Skeletal muscle tissue (tissue), 4 donors: ENCODE measurements around the gene MUC2. TPM values are rescaled to one million over a fixed set of nuclear protein-coding genes. Genes with fewer than 3 reads are reported as not detected.
A peak's percentile ranks its signal among the peaks of the same experiment; 100 is the strongest.

Experiments used
- H3K27ac ChIP-seq: one replicate; pipeline ENCODE4 v1.7.0; 2013; ENCODE audit warnings: mild to moderate bottlenecking, low read depth, low read length, inconsistent platforms
- H3K27me3 ChIP-seq, 3 donors: one replicate each; pipeline ENCODE4 v1.7.0; 2013; ENCODE audit warnings: low read length in 3 of 3; ENCODE audit not compliant: control insufficient read depth in 3 of 3, insufficient read depth in 3 of 3
- H3K36me3 ChIP-seq, 3 donors: one replicate each; pipeline ENCODE4 v1.7.0; 2013; ENCODE audit warnings: low read length in 3 of 3; ENCODE audit not compliant: control insufficient read depth in 3 of 3, insufficient read depth in 3 of 3
- H3K4me1 ChIP-seq, 3 donors: one replicate each; pipeline ENCODE4 v1.7.0; 2013; ENCODE audit warnings: low read length in 3 of 3, mild to moderate bottlenecking in 3 of 3; ENCODE audit not compliant: control insufficient read depth in 3 of 3, insufficient read depth in 3 of 3
- H3K4me3 ChIP-seq, 3 donors: one replicate each; pipeline ENCODE4 v1.7.0; 2013; ENCODE audit warnings: low read length in 3 of 3
- H3K9ac ChIP-seq, 3 donors: one replicate each; pipeline ENCODE4 v1.7.0; 2013; ENCODE audit warnings: low read length in 3 of 3, mild to moderate bottlenecking in 3 of 3, moderate library complexity in 2 of 3, low read depth in 1 of 3
- H3K9me3 ChIP-seq, 3 donors: one replicate each; pipeline ENCODE4 v1.7.0; 2013; ENCODE audit warnings: low read length in 3 of 3; ENCODE audit not compliant: control insufficient read depth in 3 of 3
- total RNA-seq: library from RNA; depleted of rRNA; stranded (reverse); fragments of >200 nt; gene quantifications from one replicate; pipeline ENCODE4 v1.2.3, GENCODE V29; 2014
- donor health status: Osteomylitis.

MUC2 gene
- total RNA-seq, 1 donor from 2014 or later = not detected

- Histone ChIP-seq H3K36me3 (no peaks in the 10 kb centered on the region), H3K4me1 (peaks cover 13 to 15% (median 15%) of the 10 kb centered on the region in 3 donors), H3K27me3 (peaks cover 0 to 20% (median 5%) of the 10 kb centered on the region in 3 donors), H3K9me3 (no peaks in the 10 kb centered on the region), H3K9ac (no peak overlapping the region), H3K4me3 (no peak overlapping the region), H3K27ac (no peak overlapping the region)
These were observed 2.4 kb upstream of the MUC2 start for GRCh38 chr11:1072116-1072820.

GRCh38 chr11:1072821-1073231 lies 1.8 kb upstream of the MUC2 start:
- H3K27ac ChIP-seq = no peak overlapping the region

GRCh38 chr11:1073261-1073724 lies 1.4 kb upstream of the MUC2 start:
- no peak overlapping the region for H3K27ac ChIP-seq
- H3K4me1 ChIP-seq = peaks cover 13 to 15% (median 15%) of the 10 kb centered on the region in 3 donors
- H3K9ac ChIP-seq = peak overlapping the region in 1 of 3 donors; percentile 45
- peaks cover 0 to 20% (median 5%) of the 10 kb centered on the region in 3 donors for H3K27me3 ChIP-seq
- no peaks in the 10 kb centered on the region for H3K9me3 ChIP-seq
- H3K4me3 ChIP-seq = no peak overlapping the region
- H3K36me3 ChIP-seq = no peaks in the 10 kb centered on the region

More at GRCh38 chr11:1072821-1073231, 1.8 kb upstream of the MUC2 start:
- peaks cover 0 to 20% (median 5%) of the 10 kb centered on the region in 3 donors for H3K27me3 ChIP-seq
- H3K4me3 ChIP-seq = no peak overlapping the region
- no peaks in the 10 kb centered on the region for H3K36me3 ChIP-seq
- no peaks in the 10 kb centered on the region for H3K9me3 ChIP-seq
- peaks cover 13 to 15% (median 15%) of the 10 kb centered on the region in 3 donors for H3K4me1 ChIP-seq
- H3K9ac ChIP-seq = peak overlapping the region in 1 of 3 donors; percentile 45

- Histone ChIP-seq H3K4me3 (no peak overlapping the region), H3K9me3 (no peaks in the 10 kb centered on the region), H3K4me1 (peaks cover 13 to 15% (median 15%) of the 10 kb centered on the region in 3 donors), H3K36me3 (no peaks in the 10 kb centered on the region), H3K27ac (no peak overlapping the region), H3K27me3 (peaks cover 0 to 20% (median 5%) of the 10 kb centered on the region in 3 donors), H3K9ac (no peak overlapping the region)
These were observed 827 bp upstream of the MUC2 start for GRCh38 chr11:1073851-1074243.

- Histone ChIP-seq H3K27me3 (peaks cover 0 to 20% (median 5%) of the 10 kb centered on the region in 3 donors), H3K4me3 (no peak overlapping the region), H3K4me1 (peaks cover 13 to 15% (median 15%) of the 10 kb centered on the region in 3 donors)
These were observed 752 bp downstream of the MUC2 start for GRCh38 chr11:1075341-1075911.

GRCh38 chr11:1076061-1076665 lies 1.5 kb downstream of the MUC2 start:
- Histone ChIP-seq H3K27me3 (peaks cover 0 to 17% (median 0%) of the 10 kb centered on the region in 3 donors), H3K9me3 (no peaks in the 10 kb centered on the region), H3K36me3 (no peaks in the 10 kb centered on the region), H3K27ac (no peak overlapping the region), H3K4me3 (no peak overlapping the region), H3K9ac (no peak overlapping the region), H3K4me1 (peaks cover 13 to 15% (median 15%) of the 10 kb centered on the region in 3 donors)

More at GRCh38 chr11:1075341-1075911, 752 bp downstream of the MUC2 start:
- H3K27ac ChIP-seq = no peak overlapping the region
- H3K36me3 ChIP-seq = no peaks in the 10 kb centered on the region
- H3K9ac ChIP-seq = no peak overlapping the region
- H3K9me3 ChIP-seq = no peaks in the 10 kb centered on the region

GRCh38 chr11:1077033-1077416 lies 2.4 kb downstream of the MUC2 start:
- Histone ChIP-seq H3K9ac (no peak overlapping the region), H3K36me3 (no peaks in the 10 kb centered on the region), H3K27me3 (peaks cover 0 to 11% (median 0%) of the 10 kb centered on the region in 3 donors), H3K9me3 (no peaks in the 10 kb centered on the region), H3K4me1 (peaks cover 13 to 15% (median 15%) of the 10 kb centered on the region in 3 donors), H3K27ac (no peak overlapping the region), H3K4me3 (no peak overlapping the region)

GRCh38 chr11:1077417-1078119 lies 2.9 kb downstream of the MUC2 start:
- Histone ChIP-seq H3K9me3 (no peaks in the 10 kb centered on the region), H3K27me3 (peaks cover 0 to 12% (median 1%) of the 10 kb centered on the region in 3 donors), H3K27ac (no peak overlapping the region), H3K4me3 (no peak overlapping the region), H3K9ac (no peak overlapping the region), H3K36me3 (no peaks in the 10 kb centered on the region), H3K4me1 (peaks cover 12 to 14% (median 13%) of the 10 kb centered on the region in 3 donors)

- peaks cover 0 to 13% (median 4%) of the 10 kb centered on the region in 3 donors for H3K27me3 ChIP-seq
- H3K27ac ChIP-seq = no peak overlapping the region
- peaks cover 6 to 8% (median 7%) of the 10 kb centered on the region in 3 donors for H3K4me1 ChIP-seq
- H3K36me3 ChIP-seq = no peaks in the 10 kb centered on the region
- no peak overlapping the region for H3K4me3 ChIP-seq
- H3K9me3 ChIP-seq = no peaks in the 10 kb centered on the region
- no peak overlapping the region for H3K9ac ChIP-seq
These were observed 3.5 kb downstream of the MUC2 start for GRCh38 chr11:1078191-1078601.
